NCI-H2196 treated with DMSO at 0.1 percent for 48 hours (cell line): Measurements from ENCODE around the gene ABCD4.
"Not testable (repeated sequence)": the region's sequence is repeated elsewhere in the genome, so short reads cannot be mapped to it uniquely, and the experiment has no call there.

Experiments used
- DNase-seq: peaks from one replicate; lab custom pipeline; 2025; ENCODE audit not compliant: unreplicated experiment; lab: John Stamatoyannopoulos, UW

The ABCD4 gene

DNA sequence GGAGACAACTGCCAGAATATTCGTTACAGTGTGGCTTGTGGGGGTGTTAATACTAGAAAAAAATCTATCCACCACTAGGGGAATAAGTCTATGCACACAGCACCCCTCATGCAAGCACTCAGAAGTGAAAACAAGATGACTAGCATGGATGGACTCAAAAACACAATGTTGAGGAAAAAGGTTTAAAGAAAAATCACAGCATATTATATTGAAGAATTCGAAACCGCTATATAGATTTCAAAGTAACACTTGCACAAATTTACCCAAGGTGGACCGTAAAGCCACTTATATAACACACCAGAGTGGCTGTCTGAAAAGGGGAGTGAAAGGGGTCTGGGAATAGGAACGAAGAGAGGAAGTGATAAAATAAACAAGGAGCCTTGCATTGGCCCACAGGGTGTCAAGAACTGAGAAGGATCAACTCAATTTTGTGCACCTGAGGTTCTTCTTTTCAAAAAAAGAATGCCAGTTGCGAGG is 544 bp downstream of the ABCD4 start:
- no peak for DNase-seq

DNA sequence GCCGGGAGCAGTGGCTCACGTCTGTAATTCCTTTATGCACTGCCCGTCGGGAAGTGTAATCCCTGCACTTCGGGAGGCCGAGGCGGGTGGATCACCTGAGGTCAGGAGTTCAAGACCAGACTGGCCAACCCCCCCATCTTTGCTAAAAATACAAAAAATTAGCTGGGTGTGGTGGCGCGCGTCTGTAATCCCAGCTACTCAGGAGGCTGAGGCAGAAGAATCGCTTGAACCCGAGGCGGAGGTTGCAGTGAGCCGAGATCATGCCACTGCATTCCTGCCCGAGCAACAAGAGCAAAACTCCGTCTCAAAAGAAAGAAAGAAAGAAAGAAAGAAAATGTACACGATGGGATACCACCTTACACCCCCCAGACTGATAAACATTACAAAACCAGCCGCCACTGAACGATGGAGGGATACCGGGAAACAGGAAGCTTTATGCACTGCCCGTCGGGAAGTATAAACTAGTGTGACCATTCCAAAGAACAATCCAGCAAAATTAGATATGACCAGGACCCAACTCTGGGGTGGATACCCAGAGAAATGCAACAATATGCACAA is 1.1 kb downstream of the ABCD4 start:
- DNase-seq, result no peak

DNA sequence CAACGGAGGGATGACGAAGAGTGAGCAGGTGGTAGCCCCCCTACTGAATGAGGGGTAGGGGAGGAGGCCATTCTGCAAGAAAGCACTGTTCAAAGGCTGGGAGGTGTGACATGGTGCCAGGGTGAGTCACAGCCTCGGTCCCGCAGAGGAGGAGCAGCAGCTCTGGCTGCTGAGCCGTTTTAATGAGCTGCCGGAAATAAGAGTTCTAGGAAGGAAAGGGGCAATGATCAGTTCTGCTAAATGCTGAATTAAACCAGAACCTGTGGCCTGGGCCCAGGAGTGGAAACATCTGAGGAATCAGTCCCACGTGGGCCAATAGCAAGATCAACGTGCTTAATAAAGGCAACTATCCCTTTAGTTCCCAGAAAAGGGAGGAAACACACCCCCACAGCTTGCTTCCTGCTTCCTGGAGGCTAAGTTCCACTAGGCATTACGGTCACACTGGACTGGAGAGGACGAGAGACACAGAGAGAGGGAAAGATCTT is 3.6 kb downstream of the ABCD4 start:
- DNase-seq, result no peak

DNA sequence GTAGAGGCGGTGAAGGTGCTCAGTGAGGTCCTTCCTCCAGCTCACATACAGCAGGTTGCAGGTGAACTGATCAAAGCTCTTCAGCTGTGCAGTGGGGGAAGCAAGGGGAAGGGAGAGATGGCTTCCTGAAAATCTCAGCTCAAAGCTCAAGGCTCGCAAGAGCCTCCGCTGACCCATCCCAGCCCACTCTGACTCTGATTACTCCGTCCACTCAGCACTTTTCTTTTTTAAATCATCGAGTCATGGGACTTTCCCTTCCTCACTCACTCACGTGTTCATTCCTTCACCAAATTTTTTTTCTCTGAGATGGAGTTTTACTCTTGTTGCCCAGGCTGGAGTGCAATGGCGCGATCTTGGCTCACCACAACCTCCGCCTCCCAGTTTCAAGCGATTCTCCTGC is 4.7 kb downstream of the ABCD4 start:
- DNase-seq, result no peak

DNA sequence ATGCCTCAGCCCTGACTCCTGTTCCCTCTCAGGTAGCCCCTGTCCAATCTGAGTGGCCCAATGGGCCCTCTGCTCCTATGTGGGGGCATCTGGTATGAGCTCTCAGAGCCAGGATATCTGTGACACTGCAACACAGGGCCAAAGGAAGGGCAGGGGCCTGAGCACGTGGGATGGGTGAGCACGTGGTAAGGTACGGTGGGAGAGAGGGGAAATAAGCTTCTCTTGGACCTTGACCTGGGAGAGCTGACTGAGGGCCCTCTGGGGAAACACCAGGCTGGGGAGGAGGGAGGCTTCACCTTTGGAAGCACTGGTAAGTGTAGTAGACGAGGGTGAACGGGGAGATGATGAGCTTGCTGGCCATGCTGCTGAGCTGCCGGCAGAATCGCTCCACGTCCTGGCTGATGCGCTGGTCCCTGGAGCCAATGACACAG is 6.7 kb downstream of the ABCD4 start:
- DNase-seq, result no peak

DNA sequence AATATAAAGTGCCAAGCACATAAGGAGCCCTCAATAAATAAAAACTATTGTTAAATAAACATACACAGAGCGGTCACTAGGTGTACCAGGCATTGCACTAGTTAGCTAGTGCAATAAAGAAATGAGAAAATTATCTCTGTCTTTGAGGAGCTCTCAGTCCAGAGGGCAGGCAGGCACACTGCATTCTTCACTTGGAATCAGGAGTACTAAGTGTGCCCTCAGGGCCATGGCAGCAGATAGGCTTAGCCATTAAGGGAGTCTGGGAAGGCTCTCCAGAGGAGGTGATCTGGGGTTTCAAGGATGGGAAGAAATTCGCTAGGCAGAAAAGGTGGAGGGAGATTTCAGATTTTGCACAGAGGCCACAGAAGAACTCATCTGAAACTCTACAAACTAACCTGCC is 9.1 kb downstream of the ABCD4 start:
- DNase-seq, result no peak

DNA sequence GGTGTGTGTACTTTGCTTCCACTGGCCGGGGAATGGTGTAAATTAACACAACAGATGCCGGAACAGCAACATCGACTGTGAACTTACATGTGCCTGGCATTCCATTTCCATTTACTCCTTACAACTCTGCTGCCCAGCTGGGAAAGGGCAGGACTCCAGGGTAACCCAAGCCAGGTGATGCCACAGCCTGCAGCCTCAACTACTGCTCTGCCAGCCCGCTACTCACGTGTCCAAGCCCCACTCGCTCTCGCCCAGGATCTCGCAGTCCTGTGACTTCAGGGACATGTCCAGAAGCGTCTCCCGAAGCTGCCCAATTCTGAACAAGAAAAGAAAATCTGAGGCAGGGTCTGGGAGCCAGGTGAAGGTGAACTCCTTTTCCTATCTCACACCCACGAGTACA is 10.7 kb downstream of the ABCD4 start:
- no peak for DNase-seq

DNA sequence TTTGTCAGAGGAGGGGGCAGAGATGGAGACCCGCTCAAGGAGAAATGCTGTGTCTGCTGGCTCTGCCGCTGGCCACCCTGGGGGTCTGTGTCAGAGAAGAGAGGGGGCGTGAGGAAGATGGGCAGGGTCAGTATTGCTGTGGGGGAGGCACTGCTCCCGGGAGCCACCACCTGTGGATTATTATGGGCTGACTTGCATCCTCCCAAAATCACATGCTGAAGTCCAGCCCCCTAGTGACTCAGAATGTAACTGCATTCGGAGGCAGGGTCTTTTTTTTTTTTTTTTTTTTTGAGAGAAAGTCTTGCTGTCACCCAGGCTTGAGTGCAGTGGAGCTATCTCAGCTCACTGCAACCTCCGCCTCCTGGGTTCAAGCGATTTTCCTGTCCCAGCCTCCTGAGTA is 12.3 kb downstream of the ABCD4 start:
- no peak for DNase-seq

DNA sequence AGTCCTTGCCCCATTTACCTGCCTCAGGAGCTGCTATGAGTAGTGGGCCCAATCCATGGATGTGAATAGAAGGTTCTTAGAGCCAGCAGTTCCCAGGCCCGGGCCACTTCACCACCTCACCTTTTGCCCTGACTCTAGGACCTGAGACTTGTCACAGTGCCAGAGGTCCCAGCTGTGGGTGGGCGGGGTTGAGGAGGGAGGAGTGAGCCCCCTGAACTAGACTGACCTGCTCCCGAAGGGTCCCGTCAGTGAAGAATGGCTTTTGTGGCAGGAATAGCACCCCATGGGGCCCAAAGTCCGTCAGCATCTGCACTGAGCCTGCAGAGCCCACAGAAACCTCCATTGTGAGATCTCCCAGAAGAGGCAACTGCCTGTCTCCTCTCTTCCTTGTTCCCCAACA is 12.9 kb downstream of the ABCD4 start:
- no peak for DNase-seq

DNA sequence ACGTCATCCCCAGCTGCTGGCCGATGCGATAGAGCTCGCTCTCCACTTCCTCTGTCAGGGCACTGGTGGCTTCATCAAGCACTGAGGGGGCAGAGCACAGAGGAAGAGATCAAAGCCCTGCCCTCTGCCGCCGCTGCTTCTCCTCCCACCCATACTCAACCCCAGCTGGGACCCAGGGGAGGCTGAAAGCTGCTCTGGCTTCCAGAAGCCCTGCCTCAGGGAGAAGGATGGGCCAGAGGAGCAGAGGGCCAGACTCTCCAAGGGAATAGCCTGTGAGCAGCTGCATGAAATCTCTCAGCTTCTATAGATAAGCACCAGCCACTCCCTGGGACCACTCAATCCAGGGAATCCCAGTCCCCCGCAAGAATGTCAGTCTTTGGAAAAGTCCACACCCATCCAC is 16.0 kb downstream of the ABCD4 start:
- DNase-seq, result no peak

DNA sequence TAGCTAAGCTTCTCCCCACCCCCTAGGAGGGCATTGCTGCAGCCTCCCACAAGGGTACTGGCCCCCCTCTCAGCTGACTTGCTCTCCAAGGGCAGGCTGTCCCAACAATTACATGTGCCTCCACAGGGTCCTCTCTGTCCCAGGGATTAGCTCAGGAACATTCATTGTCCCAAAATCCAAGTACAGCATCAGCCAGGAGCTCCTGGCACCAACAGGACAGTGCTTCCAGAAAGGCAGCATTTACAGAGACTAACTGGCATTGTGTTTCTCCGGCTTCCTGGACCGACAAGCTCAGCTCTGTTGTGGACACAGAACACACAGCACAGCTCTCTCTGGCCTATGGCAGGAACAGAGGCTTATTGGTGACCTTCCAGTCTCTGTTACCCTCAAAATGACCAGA is 21.7 kb downstream of the ABCD4 start:
- no peak for DNase-seq

DNA sequence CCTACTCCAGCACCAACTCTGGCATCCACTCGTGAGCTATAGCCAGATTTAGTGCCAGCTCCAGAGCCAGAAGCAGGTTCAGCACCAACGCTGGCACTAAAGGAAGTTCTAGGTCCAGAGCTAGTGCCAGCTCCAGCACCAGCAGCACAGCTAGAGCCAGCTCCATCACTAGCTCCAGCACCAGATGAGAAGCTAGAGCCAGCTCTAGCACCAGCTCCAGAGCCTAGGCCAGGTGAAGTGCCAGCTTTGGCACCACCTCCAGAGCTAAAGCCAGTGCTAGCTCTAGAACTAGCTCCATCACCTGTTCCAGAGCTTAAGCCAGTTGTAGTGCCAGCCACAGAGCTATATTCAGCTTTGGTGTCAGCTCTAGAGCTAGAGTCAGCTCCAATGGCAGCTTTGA is 24.7 kb downstream of the ABCD4 start:
- no peak for DNase-seq

DNA sequence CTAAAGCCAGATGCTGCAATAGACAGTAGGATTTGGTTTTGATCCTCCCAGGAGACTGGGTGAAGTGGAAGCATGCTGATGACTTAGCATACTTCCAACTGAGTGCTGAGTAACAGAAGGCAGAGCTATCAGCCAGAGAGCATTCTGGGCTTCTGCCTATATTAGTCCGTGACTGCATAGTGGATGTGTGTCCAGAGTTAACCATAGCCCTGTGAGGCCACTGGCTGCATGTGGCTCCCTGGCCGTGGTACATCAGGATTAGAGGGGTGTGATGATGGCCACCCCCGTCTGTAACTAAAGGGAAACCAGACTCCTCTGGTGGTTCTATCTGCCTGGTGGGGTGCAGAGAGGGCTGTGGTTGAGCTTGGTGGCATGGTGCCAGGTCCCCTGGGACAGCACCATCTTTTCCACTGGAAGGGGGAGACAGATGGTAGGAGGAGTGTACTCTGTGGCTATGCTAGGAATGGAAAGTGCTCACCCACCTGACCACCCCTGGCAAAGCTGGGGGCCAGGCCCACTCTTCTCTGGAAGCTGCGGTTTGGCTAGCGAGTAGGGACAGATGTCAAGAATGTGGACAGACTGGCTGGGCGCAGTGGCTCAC is 27.4 kb downstream of the ABCD4 start:
- DNase-seq, result no peak

DNA sequence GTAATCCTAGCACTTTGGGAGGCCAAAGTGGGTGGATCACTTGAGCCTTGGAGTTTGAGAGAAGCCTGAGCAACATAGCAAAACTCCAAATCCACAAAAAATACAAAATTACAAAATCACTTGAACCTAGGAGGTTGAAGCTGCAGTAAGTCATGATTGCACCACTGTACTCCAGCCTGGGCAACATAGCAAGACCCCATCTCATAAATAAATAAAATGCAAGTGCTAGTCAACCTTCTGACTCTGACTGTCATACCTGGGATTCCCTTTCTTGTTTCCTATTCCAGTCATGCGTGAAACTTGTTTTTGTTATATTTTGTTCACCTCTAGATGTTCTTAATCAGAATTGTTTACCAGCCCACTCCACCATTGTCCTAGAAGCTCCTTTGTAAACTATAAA is 31.4 kb downstream of the ABCD4 start:
- no peak for DNase-seq

DNA sequence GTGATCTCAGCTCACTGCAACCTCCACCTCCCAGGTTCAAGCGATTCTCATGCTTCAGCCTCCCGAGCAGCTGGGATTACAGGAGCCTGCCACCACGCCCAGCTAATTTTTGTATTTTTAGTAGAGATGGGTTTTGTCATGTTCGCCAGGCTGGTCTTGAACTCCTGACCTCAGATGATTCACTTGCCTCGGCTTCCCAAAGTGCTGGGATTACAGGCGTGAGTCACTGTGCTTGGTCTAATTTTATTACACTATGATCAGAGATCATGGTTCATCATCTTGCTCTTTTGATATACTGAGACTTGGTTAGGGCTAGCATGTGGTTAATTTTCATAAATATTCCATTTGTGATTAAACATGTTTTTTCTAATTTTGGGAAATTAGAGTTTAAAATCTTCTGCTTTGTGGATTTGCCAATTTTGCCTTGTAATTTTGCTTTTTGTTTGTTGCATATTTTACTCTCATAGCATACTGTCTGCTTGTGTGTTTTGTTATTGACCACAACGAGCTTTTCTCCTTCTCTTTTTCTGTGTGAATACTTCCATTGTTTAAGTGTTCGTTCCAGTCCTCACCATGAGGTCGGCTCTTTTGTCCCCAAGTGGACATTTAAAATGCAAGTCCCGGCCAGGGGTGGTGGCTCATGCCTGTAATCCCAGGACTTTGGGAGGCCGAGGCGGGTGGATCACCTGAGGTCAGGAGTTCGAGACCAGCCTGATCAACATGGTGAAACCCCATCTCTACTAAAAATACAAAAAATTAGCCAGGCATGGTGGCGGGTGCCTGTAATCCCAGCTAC is 32.2 kb downstream of the ABCD4 start:
- not testable (repeated sequence) for DNase-seq

DNA sequence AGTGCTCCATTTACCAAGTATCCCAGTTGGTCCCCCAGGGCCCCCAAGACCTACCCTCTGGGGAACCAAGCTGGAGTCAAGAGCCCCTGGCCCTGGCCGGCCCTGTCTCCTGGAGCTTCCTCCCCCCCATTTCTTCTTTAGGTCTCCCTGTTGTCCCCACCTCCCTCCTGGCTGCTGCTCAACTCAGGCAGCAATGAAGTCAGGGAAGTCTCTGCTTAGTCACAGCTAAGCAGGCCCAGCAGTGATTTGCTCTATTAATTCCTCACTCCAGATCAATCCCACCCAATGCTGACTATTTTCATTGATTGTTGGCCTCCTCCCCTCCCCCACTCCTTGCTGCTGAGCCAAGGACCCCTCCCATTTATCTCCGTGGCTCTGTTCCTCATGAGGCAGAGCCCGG is 35.1 kb downstream of the ABCD4 start:
- no peak for DNase-seq

DNA sequence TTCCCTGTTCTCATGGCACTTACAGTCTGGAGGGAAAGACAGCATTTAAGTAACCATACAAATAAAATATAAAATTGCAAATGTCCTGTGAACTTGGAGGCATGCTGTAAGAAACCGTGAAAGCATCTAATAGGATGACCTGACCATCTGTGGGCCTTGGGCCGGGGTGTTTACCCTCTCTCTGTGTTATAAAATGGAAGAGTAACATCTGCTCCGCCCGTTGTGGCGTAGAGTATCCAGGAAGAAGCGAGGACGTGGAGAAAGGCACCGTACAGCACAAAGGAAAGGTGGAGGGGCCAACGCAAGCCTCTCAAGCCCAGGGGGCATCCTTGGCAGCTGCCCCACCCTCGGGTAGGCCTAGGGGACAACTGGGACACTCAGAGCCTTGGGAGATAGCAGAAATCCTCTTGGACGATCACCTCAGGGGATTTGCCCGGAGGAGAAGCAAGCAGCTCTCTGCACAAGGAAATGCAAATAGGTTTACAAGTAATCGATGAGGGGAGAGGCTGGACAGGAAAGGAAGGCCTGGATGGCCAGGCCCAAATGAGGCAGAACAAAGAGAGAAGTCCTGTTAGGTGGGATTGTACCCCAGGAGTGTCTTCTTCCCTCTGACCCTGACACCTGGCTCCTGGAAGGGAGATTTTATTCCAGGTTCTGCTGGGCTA is 37.3 kb downstream of the ABCD4 start:
- DNase-seq, result no peak

DNA sequence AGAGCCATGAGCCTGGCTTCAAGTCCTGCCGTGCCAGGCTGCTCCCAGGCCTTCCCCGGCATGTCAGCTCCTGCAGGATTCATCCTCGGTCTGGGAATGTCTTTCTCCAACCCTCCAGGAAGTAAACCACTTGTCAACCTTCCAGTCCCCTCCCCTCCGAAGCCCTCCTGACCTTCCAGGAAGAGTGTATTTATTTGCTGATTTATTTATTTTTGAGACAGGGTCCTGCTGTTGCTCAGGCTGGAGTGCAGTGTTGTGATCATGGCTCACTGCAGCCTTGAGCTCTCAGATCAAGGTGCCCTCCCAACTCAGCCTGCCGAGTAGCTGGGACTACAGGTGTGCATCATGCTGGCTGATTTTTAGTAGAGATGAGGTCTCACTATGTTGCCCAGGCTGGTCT is 38.8 kb downstream of the ABCD4 start:
- no peak for DNase-seq

DNA sequence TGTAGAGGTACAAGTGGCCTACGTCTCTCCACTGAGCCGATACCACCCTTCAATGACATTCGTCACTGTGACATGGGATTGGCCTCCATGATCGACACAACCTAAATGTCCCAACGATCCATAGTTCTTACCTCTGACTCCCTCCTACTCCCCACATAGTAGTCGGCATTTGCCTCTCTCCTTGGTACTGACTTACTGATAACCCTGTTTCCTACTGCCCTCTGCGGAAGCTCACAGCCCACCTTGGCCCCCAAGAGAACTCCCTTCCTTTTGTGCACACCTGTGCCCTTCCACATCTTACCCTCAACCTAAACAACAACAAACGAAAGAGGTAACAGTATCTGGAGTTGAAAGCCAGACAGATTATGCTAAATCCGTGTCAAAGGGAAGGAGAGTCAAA is 39.6 kb downstream of the ABCD4 start:
- DNase-seq, result no peak

DNA sequence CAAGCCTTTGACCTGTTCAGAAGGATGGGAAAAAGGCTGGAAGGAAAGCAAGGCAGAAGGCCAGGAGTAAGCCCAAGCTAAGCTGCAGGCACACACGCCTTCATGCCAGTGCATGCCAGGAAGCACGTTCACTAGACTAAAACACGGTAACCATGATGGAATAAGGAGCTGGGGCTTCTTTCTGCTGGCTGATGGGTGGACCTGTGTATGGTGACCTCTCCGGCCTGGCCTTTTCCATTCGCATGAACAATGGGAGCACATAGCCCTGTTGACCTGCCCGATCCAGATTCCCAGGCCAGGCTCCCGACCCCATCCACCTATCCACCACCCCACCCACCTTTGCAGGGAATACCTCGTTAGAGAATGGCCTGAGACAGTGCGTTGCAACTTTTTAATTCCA is 40.7 kb downstream of the ABCD4 start:
- DNase-seq, result no peak

DNA sequence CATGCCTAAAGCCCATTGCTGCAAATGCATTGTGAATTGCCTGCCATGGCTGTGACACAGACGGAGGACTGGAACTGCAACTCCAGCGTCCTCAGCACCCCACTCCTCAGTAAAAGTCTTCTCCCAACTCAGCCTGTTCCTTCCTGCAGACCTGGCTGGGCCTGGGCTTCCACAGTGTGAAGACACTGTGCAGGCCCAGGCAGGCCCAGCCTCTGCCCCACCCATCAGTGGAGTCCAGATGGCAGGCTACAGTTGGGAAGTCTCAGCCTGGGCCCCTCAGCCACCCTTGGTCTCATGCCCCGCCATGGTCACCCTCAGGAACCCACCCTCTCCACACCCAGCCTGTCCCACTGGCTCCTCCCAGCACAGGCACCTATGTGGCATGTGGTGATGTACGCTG is 41.4 kb downstream of the ABCD4 start:
- DNase-seq, result no peak
